ENCODE results near the gene UBALD2.

The UBALD2 gene

DNA sequence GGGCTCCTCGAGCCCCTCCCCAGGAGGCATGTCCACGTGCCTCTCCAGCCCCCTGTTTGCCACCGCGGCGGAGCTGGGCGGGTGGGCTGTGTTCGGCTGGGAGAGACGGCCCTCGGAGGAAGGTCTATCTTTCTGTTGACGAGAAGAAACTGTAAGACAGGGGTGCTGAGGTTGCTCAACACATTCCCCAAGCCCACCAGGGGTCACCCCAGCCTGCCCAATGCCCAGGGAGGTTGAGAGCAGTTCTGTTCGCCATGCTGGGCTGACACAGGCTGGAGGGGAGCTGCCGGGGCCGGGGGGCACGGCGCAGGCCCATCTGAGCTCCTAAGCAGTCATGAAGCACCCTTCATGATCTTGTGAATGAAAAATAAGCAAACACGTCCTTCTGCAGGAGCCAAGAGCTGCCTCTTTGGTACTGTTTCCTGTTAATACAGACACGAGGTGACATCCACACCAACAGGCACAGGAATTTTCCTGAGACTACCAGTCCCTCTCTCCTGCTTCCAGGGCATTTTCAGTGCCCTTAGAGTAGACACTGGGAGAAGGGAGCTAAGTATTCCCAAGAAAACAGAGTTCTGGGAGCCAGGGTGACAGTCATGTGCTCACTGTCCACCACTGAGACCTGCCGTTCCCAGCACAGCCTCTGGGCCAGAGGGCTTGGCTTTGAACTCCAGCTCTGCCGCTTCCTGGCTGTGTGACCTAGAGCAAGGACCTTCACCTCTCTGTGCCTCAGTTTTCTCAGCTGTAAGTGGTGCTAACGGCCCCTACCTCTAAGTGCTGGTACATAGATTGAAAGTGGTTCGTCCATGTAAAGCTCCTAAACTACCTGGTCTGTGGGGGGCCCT, 9.2 kb downstream of the UBALD2 start:
- WGBS (ENCODE audit: extremely low coverage, insufficient coverage, low lambda C conversion rate), result no CpG with 5 or more reads among the region's 21 CpGs
- no peak overlapping the region for H3K4me3 ChIP-seq (ENCODE audit: low read length)
- no peak overlapping the region for H3K18ac ChIP-seq (ENCODE audit: low read length)
- peaks cover 5% of the 10 kb centered on the region for H3K79me1 ChIP-seq (ENCODE audit: low read length)
- no peak overlapping the region for H3K27ac ChIP-seq (ENCODE audit: low read depth, low read length)
- H2BK15ac ChIP-seq (replicated peaks; ENCODE audit: low read depth), result no peak overlapping the region
- no peak overlapping the region for H3K23ac ChIP-seq (ENCODE audit: low read length)
- H3K79me2 ChIP-seq (ENCODE audit: control insufficient read depth, insufficient read depth, low read length), result peaks cover 2% of the 10 kb centered on the region
- no peak overlapping the region for H4K8ac ChIP-seq (ENCODE audit: low read depth, low read length)
- no peak overlapping the region for H2AK5ac ChIP-seq (ENCODE audit: low read length)
- no peak overlapping the region for H2BK5ac ChIP-seq (ENCODE audit: low read length)
- H3K27me3 ChIP-seq (ENCODE audit: insufficient read depth, low read length, poor library complexity), result no peaks in the 10 kb centered on the region
- no peak overlapping the region for H3K56ac ChIP-seq (ENCODE audit: low read length)
- no peak overlapping the region for H3K4me2 ChIP-seq (ENCODE audit: low read length)
- no peaks in the 10 kb centered on the region for H3K36me3 ChIP-seq (ENCODE audit: control insufficient read depth, insufficient read depth, low read length)
- no peak overlapping the region for H3K9ac ChIP-seq (ENCODE audit: low read length)
- H2BK120ac ChIP-seq (ENCODE audit: low read depth, low read length), result no peak overlapping the region
- no peak overlapping the region for H3K4ac ChIP-seq (ENCODE audit: low read depth, low read length)
- H4K5ac ChIP-seq (ENCODE audit: low read length), result no peak overlapping the region
- no peaks in the 10 kb centered on the region for H3K4me1 ChIP-seq (ENCODE audit: control insufficient read depth, low read depth, low read length)
- DNase-seq, result no peak

DNA sequence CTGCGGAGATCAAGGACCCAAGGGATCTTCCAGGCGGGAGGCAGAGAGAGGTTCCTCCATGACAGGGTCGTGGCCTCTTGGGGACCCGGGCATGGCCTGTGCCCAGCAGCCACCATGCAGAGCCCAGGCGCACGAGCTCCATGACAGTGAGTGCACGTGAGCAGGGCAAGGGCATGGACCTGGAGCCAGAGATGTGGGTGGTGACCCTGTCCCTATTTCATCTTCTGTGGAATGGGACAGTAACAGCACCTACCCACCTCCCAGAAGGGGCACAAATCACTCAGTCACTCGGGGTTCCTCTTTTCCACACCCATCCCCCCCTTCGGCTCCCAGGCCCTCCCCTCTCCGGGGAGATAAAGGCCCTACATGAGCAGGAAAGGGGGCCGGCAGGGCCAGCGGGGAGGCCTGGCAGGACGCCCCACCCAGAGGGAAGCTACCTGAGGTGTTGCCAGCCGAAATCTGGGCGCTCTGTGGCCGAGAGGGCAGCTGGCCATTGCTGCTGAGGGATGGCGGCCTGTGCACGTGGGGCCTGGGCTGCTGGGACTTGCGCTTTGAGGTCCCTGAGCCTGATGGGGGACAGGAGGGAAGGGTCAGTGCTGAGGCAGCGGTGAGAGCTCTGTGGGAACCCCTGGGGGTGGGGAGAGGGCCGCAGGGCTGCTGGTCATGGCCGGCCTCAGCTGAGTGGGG, 10.4 kb downstream of the UBALD2 start:
- Histone ChIP-seq H3K27ac (ENCODE audit: low read depth, low read length) (no peak overlapping the region), H2BK120ac (ENCODE audit: low read depth, low read length) (no peak overlapping the region), H3K23ac (ENCODE audit: low read length) (no peak overlapping the region), H3K4me1 (ENCODE audit: control insufficient read depth, low read depth, low read length) (no peaks in the 10 kb centered on the region), H3K9ac (ENCODE audit: low read length) (no peak overlapping the region), H2AK5ac (ENCODE audit: low read length) (no peak overlapping the region), H4K8ac (ENCODE audit: low read depth, low read length) (no peak overlapping the region), H3K4me3 (ENCODE audit: low read length) (no peak overlapping the region), H2BK5ac (ENCODE audit: low read length) (no peak overlapping the region), H3K4ac (ENCODE audit: low read depth, low read length) (no peak overlapping the region), H3K27me3 (ENCODE audit: insufficient read depth, low read length, poor library complexity) (no peaks in the 10 kb centered on the region), H3K56ac (ENCODE audit: low read length) (no peak overlapping the region), H3K18ac (ENCODE audit: low read length) (no peak overlapping the region), H3K4me2 (ENCODE audit: low read length) (no peak overlapping the region), H4K5ac (ENCODE audit: low read length) (no peak overlapping the region), H3K79me1 (ENCODE audit: low read length) (peaks cover 2% of the 10 kb centered on the region), H2BK15ac (replicated peaks; ENCODE audit: low read depth) (no peak overlapping the region), H3K79me2 (ENCODE audit: control insufficient read depth, insufficient read depth, low read length) (no peaks in the 10 kb centered on the region), H3K36me3 (ENCODE audit: control insufficient read depth, insufficient read depth, low read length) (no peaks in the 10 kb centered on the region)
- no CpG with 5 or more reads among the region's 22 CpGs for WGBS (ENCODE audit: extremely low coverage, insufficient coverage, low lambda C conversion rate)
- DNase-seq, result no peak

DNA sequence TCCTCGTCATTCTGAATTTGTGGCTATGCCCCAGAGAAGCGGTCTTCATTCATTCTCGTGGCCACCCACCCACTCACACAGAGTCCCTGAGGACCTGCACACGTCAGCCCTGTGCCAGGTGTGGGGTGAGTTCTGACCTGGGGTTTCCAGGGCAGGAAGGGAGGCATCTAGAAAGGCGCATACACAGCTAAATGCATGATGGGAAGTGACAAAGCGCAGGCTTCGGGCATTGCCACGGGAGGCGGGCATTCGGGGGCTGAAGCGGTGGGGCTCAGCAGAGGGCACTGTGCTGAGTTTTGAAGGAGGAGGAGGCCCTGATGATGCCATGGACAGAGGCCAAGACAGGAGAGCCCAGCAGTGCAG, 10.9 kb downstream of the UBALD2 start:
- no peak overlapping the region for H4K8ac ChIP-seq (ENCODE audit: low read depth, low read length)
- no peaks in the 10 kb centered on the region for H3K27me3 ChIP-seq (ENCODE audit: insufficient read depth, low read length, poor library complexity)
- no peak overlapping the region for H3K4ac ChIP-seq (ENCODE audit: low read depth, low read length)
- no peak overlapping the region for H2BK120ac ChIP-seq (ENCODE audit: low read depth, low read length)
- H2BK5ac ChIP-seq (ENCODE audit: low read length), result no peak overlapping the region
- no CpG with 5 or more reads among the region's 11 CpGs for WGBS (ENCODE audit: extremely low coverage, insufficient coverage, low lambda C conversion rate)
- no peak overlapping the region for H3K4me3 ChIP-seq (ENCODE audit: low read length)
- H3K36me3 ChIP-seq (ENCODE audit: control insufficient read depth, insufficient read depth, low read length), result no peaks in the 10 kb centered on the region
- H4K5ac ChIP-seq (ENCODE audit: low read length), result no peak overlapping the region
- no peak overlapping the region for H3K27ac ChIP-seq (ENCODE audit: low read depth, low read length)
- no peaks in the 10 kb centered on the region for H3K4me1 ChIP-seq (ENCODE audit: control insufficient read depth, low read depth, low read length)
- H3K4me2 ChIP-seq (ENCODE audit: low read length), result no peak overlapping the region
- no peak overlapping the region for H3K9ac ChIP-seq (ENCODE audit: low read length)
- no peaks in the 10 kb centered on the region for H3K79me1 ChIP-seq (ENCODE audit: low read length)
- no peak overlapping the region for H3K18ac ChIP-seq (ENCODE audit: low read length)
- no peak overlapping the region for H3K56ac ChIP-seq (ENCODE audit: low read length)
- no peak overlapping the region for H3K23ac ChIP-seq (ENCODE audit: low read length)
- no peak for DNase-seq
- H2AK5ac ChIP-seq (ENCODE audit: low read length), result no peak overlapping the region
- no peaks in the 10 kb centered on the region for H3K79me2 ChIP-seq (ENCODE audit: control insufficient read depth, insufficient read depth, low read length)
- no peak overlapping the region for H2BK15ac ChIP-seq (replicated peaks; ENCODE audit: low read depth)

DNA sequence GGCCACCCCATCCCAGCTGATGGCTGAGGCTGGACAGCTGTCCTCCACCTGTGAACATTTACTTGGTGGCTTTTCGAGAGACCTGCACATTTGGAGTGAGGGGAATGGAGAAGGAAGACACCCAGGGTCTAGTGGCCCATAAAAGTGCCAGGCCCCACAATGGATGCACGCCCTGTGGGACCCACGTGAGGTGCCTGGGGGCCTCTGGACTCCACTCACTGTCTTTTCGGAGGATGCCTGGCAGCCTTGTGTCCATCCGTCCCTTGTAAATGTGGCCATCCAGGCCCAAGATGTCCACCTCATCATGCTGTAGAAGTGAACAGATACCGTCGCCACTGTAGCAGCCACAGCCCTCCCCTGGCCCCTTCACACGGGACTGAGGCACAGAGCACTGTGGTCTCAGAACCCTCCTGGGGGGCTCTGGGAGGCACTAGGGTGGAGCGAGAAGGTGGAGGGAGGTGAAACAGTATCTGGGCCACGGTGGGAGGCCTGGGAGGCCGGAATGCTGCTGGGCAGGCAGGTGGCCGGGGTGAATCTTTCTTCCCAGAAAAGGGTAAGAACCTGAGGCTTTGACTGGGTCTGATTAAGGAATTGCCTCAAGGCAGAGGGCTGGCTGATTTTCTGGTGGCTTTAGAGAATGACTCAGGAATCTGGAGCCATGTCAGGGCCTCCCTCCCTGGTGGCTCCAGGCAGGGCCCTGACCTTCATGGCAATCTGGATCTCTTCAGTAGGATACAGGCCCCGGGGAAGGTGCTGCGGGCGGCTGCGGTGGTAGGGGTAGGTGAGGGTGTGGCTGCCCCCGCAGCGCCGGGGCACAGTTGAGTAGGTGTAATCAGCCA, 11.5 kb downstream of the UBALD2 start:
- no peaks in the 10 kb centered on the region for H3K4me1 ChIP-seq (ENCODE audit: control insufficient read depth, low read depth, low read length)
- no peak overlapping the region for H4K8ac ChIP-seq (ENCODE audit: low read depth, low read length)
- H3K4me3 ChIP-seq (ENCODE audit: low read length), result no peak overlapping the region
- H3K23ac ChIP-seq (ENCODE audit: low read length), result no peak overlapping the region
- H2AK5ac ChIP-seq (ENCODE audit: low read length), result no peak overlapping the region
- H3K18ac ChIP-seq (ENCODE audit: low read length), result no peak overlapping the region
- no peak overlapping the region for H3K27ac ChIP-seq (ENCODE audit: low read depth, low read length)
- peak overlapping the region; percentile 30 for H3K56ac ChIP-seq (ENCODE audit: low read length)
- H3K79me1 ChIP-seq (ENCODE audit: low read length), result no peaks in the 10 kb centered on the region
- no peak overlapping the region for H3K4ac ChIP-seq (ENCODE audit: low read depth, low read length)
- H2BK120ac ChIP-seq (ENCODE audit: low read depth, low read length), result no peak overlapping the region
- no peak overlapping the region for H4K5ac ChIP-seq (ENCODE audit: low read length)
- no peak overlapping the region for H3K4me2 ChIP-seq (ENCODE audit: low read length)
- H2BK5ac ChIP-seq (ENCODE audit: low read length), result no peak overlapping the region
- H3K27me3 ChIP-seq (ENCODE audit: insufficient read depth, low read length, poor library complexity), result no peaks in the 10 kb centered on the region
- H3K36me3 ChIP-seq (ENCODE audit: control insufficient read depth, insufficient read depth, low read length), result no peaks in the 10 kb centered on the region
- no peak overlapping the region for H2BK15ac ChIP-seq (replicated peaks; ENCODE audit: low read depth)
- peak; percentile 79 for DNase-seq
- WGBS (ENCODE audit: extremely low coverage, insufficient coverage, low lambda C conversion rate), result no CpG with 5 or more reads among the region's 19 CpGs
- no peak overlapping the region for H3K9ac ChIP-seq (ENCODE audit: low read length)
- no peaks in the 10 kb centered on the region for H3K79me2 ChIP-seq (ENCODE audit: control insufficient read depth, insufficient read depth, low read length)

DNA sequence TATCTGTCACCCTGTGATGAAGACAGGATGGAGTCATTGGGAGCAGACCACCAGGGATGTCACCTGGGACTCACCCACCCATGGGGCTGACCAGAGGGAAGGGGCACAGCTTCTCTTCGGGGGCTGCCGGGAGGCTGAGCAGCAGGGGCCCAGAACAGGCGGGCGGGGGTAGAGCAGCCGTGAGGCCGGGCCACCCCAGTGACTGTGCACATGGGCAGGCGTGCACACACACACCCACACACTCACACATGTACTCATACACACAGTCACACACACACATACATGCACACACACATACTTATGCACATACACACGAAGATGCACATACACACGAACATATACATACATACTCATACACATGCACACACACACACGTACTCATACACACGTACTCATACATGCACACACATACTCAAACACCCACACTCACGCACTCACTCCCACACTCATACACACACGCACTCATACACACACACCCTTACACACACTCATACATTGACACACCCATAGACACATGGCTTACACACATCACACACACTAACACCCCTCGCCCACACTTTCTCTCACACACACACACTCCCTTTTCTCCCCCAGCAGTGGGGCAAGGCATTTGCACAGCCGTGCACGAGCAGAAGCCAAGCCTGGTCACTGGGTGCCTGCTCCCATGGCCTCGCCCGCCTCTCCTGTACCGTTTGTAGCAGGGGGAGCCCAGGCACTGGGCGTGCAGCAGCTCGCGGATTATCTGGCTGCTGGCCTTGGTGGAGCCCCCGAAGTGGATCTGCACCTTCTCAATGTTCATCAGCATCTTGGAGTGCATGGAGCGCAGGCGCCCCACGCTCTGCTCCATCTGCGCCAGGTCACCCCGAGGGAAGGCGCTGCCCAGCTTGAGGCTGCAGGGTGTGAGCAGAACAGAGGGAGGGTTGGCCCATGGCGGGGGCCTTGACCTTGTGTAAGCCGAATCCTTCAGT, 12.4 kb downstream of the UBALD2 start:
- DNase-seq, result no peak
- no peak overlapping the region for H3K4ac ChIP-seq (ENCODE audit: low read depth, low read length)
- H3K79me1 ChIP-seq (ENCODE audit: low read length), result no peaks in the 10 kb centered on the region
- no peaks in the 10 kb centered on the region for H3K4me1 ChIP-seq (ENCODE audit: control insufficient read depth, low read depth, low read length)
- no peak overlapping the region for H3K18ac ChIP-seq (ENCODE audit: low read length)
- peak overlapping the region; percentile 30 for H3K56ac ChIP-seq (ENCODE audit: low read length)
- H3K9ac ChIP-seq (ENCODE audit: low read length), result no peak overlapping the region
- H3K4me2 ChIP-seq (ENCODE audit: low read length), result no peak overlapping the region
- H2AK5ac ChIP-seq (ENCODE audit: low read length), result no peak overlapping the region
- no peak overlapping the region for H2BK15ac ChIP-seq (replicated peaks; ENCODE audit: low read depth)
- no peak overlapping the region for H3K23ac ChIP-seq (ENCODE audit: low read length)
- H3K27me3 ChIP-seq (ENCODE audit: insufficient read depth, low read length, poor library complexity), result no peaks in the 10 kb centered on the region
- 100% methylated on average over 5 of the region's 31 CpGs for WGBS (ENCODE audit: extremely low coverage, insufficient coverage, low lambda C conversion rate)
- H3K79me2 ChIP-seq (ENCODE audit: control insufficient read depth, insufficient read depth, low read length), result no peaks in the 10 kb centered on the region
- H4K8ac ChIP-seq (ENCODE audit: low read depth, low read length), result no peak overlapping the region
- H2BK5ac ChIP-seq (ENCODE audit: low read length), result no peak overlapping the region
- no peak overlapping the region for H3K27ac ChIP-seq (ENCODE audit: low read depth, low read length)
- H4K5ac ChIP-seq (ENCODE audit: low read length), result no peak overlapping the region
- no peaks in the 10 kb centered on the region for H3K36me3 ChIP-seq (ENCODE audit: control insufficient read depth, insufficient read depth, low read length)
- H2BK120ac ChIP-seq (ENCODE audit: low read depth, low read length), result no peak overlapping the region
- no peak overlapping the region for H3K4me3 ChIP-seq (ENCODE audit: low read length)
